HUES48 (cell line): Measurements from ENCODE around the gene PCIF1.
"Not testable (repeated sequence)": the region's sequence is repeated elsewhere in the genome, so short reads cannot be mapped to it uniquely, and the experiment has no call there.

Experiments used
- H3K27ac ChIP-seq: one replicate; pipeline ENCODE4 v1.7.0; 2013; ENCODE audit warnings: low read depth, low read length, inconsistent platforms
- H3K27me3 ChIP-seq: 2 replicates; pipeline ENCODE4 v1.6.1; 2013; ENCODE audit warnings: mild to moderate bottlenecking, low read length; ENCODE audit not compliant: control insufficient read depth, insufficient read depth
- H3K36me3 ChIP-seq: 2 replicates; pipeline ENCODE4 v1.6.1; 2013; ENCODE audit warnings: low read length; ENCODE audit not compliant: control insufficient read depth, insufficient read depth
- H3K4me1 ChIP-seq: 2 replicates; pipeline ENCODE4 v1.6.1; 2013; ENCODE audit warnings: mild to moderate bottlenecking, low read length; ENCODE audit not compliant: control insufficient read depth, insufficient read depth
- H3K4me3 ChIP-seq: 2 replicates; pipeline ENCODE4 v1.5.1; 2013; ENCODE audit warnings: mild to moderate bottlenecking, low read depth, low read length
- H3K9ac ChIP-seq: 2 replicates; pipeline ENCODE4 v1.6.1; 2013; ENCODE audit warnings: mild to moderate bottlenecking, low read depth, low read length, moderate library complexity
- H3K9me3 ChIP-seq: 2 replicates; pipeline ENCODE4 v1.6.1; 2013; ENCODE audit warnings: low read length; ENCODE audit not compliant: control insufficient read depth, insufficient read depth

The PCIF1 gene

GRCh38 chr20:45893831-45894230 is 40.7 kb upstream of the PCIF1 start:
- no peak overlapping the region for H3K9ac ChIP-seq
- H3K4me3 ChIP-seq: no peak overlapping the region
- no peak overlapping the region for H3K27ac ChIP-seq
- no peaks in the 10 kb centered on the region for H3K9me3 ChIP-seq
- 0 out of 2 replicates have a peak, but pooled peaks cover 5% of the 10 kb centered on the region for H3K4me1 ChIP-seq
- peaks cover 63% of the 10 kb centered on the region for H3K36me3 ChIP-seq
- no peaks in the 10 kb centered on the region for H3K27me3 ChIP-seq

- H3K9me3 ChIP-seq: no peaks in the 10 kb centered on the region
- H3K27me3 ChIP-seq: no peaks in the 10 kb centered on the region
- H3K27ac ChIP-seq: no peak overlapping the region
- no peak overlapping the region for H3K9ac ChIP-seq
- H3K4me1 ChIP-seq: 0 out of 2 replicates have a peak, but pooled peaks cover 5% of the 10 kb centered on the region
- H3K4me3 ChIP-seq: no peak overlapping the region
- H3K36me3 ChIP-seq: peaks cover 69% of the 10 kb centered on the region
These were observed 39.7 kb upstream of the PCIF1 start for GRCh38 chr20:45894797-45895196.

- no peak overlapping the region for H3K27ac ChIP-seq
These were observed 37.8 kb upstream of the PCIF1 start for GRCh38 chr20:45896641-45897161.

GRCh38 chr20:45897289-45897688 is 37.2 kb upstream of the PCIF1 start:
- Histone ChIP-seq H3K4me3 (no peak overlapping the region), H3K4me1 (no peaks in the 10 kb centered on the region)

More at GRCh38 chr20:45896641-45897161, 37.8 kb upstream of the PCIF1 start:
- H3K36me3 ChIP-seq: peaks cover 86% of the 10 kb centered on the region
- H3K9me3 ChIP-seq: no peaks in the 10 kb centered on the region
- no peak overlapping the region for H3K4me3 ChIP-seq
- H3K4me1 ChIP-seq: 0 out of 2 replicates have a peak, but pooled peaks cover 5% of the 10 kb centered on the region
- H3K27me3 ChIP-seq: no peaks in the 10 kb centered on the region
- no peak overlapping the region for H3K9ac ChIP-seq

DNA sequence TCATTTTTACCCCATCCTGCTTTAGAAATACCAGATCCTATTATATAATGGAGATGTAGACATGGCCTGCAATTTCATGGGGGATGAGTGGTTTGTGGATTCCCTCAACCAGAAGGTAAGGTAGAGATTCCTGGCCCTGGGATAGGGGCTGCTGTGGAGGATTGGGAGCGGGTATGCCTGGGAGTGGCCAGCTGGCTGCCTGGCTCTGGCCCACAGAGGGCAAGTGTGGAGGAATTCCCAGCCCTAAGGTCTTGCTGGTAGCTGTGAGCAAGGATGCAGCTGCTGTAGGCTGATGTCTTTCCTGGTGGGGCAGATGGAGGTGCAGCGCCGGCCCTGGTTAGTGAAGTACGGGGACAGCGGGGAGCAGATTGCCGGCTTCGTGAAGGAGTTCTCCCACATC is 36.8 kb upstream of the PCIF1 start:
- no peaks in the 10 kb centered on the region for H3K27me3 ChIP-seq
- peaks cover 90% of the 10 kb centered on the region for H3K36me3 ChIP-seq
- no peaks in the 10 kb centered on the region for H3K9me3 ChIP-seq
- H3K27ac ChIP-seq: no peak overlapping the region
- no peak overlapping the region for H3K9ac ChIP-seq
- no peaks in the 10 kb centered on the region for H3K4me1 ChIP-seq
- H3K4me3 ChIP-seq: no peak overlapping the region

More at GRCh38 chr20:45897289-45897688, 37.2 kb upstream of the PCIF1 start:
- peaks cover 90% of the 10 kb centered on the region for H3K36me3 ChIP-seq
- H3K27ac ChIP-seq: no peak overlapping the region
- H3K9ac ChIP-seq: no peak overlapping the region
- H3K9me3 ChIP-seq: no peaks in the 10 kb centered on the region
- no peaks in the 10 kb centered on the region for H3K27me3 ChIP-seq

- no peaks in the 10 kb centered on the region for H3K4me1 ChIP-seq
- no peak overlapping the region for H3K9ac ChIP-seq
- peaks cover 90% of the 10 kb centered on the region for H3K36me3 ChIP-seq
- no peaks in the 10 kb centered on the region for H3K27me3 ChIP-seq
- H3K9me3 ChIP-seq: no peaks in the 10 kb centered on the region
- no peak overlapping the region for H3K4me3 ChIP-seq
- no peak overlapping the region for H3K27ac ChIP-seq
These were observed 36.2 kb upstream of the PCIF1 start for GRCh38 chr20:45898285-45898684.

DNA sequence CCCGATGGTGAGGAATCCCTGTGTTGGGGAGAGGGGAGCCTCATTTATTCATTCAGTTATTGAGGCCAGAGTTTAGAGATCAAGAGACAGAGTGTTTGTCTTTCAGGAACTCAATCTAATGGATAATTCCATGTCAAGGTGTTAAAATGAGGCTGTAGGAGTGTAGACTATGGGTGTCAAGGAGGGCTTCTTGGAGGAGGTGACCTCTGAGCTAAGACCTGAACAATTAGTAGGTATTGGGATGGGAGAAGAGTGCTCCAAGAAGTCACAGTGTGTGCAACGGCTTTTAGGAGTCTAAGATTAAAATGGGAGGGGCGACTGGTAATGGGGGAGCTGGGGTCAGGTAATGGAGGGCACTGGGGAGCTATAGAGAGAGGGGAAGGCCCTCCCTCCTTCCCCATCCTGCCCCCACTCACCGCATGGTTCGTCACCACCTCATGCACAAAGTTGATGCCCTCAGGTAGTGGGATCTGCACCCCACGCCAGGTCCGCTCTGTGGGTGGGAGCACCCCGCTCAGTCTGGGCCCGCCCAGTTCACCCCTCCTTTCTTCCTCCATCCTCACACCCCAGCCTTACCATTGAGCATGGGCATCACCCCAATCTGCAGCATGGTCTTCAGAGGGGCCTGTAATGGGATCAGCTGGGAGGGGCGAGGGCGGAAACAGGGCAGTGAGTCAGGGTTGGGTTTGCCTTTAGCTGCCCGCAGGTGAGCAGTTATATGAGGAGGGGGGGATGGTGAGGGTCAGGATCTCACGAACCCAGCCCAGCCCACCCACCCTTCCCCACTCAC is 35.2 kb upstream of the PCIF1 start:
- H3K36me3 ChIP-seq: peaks cover 92% of the 10 kb centered on the region
- H3K4me3 ChIP-seq: no peak overlapping the region
- H3K27ac ChIP-seq: no peak overlapping the region
- no peaks in the 10 kb centered on the region for H3K9me3 ChIP-seq
- no peaks in the 10 kb centered on the region for H3K4me1 ChIP-seq
- no peak overlapping the region for H3K9ac ChIP-seq
- no peaks in the 10 kb centered on the region for H3K27me3 ChIP-seq

DNA sequence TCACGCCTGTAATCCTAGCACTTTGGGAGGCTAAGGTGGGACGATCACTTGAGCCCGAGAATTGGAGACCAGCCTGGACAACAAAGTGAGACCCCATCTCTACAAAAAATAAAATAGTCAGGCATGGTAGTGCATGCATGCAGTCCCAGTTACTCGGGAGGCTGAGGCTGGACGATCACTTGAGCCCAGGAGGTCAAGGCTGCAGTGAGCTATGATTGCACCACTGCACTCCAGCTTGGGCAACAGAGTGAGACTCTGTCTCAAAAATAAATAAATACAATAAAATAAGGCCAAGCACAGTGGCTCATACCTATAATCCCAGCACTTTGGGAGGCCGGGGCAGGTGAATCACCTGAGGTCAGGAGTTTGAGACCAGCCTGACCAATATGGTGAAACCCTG is 33.2 kb upstream of the PCIF1 start:
- not testable (repeated sequence) for H3K27ac ChIP-seq, H3K9ac ChIP-seq
- H3K36me3 ChIP-seq: peaks cover 95% of the 10 kb centered on the region

GRCh38 chr20:45902199-45902701 is 32.2 kb upstream of the PCIF1 start:
- no peaks in the 10 kb centered on the region; the same call in 1 of the 2 replicates for H3K4me1 ChIP-seq
- no peak overlapping the region for H3K27ac ChIP-seq
- no peak overlapping the region for H3K4me3 ChIP-seq
- no peak overlapping the region for H3K9ac ChIP-seq
- peaks cover 92% of the 10 kb centered on the region for H3K36me3 ChIP-seq
- H3K27me3 ChIP-seq: no peaks in the 10 kb centered on the region
- no peaks in the 10 kb centered on the region for H3K9me3 ChIP-seq

More for the DNA sequence above, 33.2 kb upstream of the PCIF1 start:
- not testable (repeated sequence) for H3K4me1 ChIP-seq, H3K4me3 ChIP-seq, H3K27me3 ChIP-seq, H3K9me3 ChIP-seq

GRCh38 chr20:45904583-45905504 is 29.6 kb upstream of the PCIF1 start:
- Histone ChIP-seq H3K27me3 (no peaks in the 10 kb centered on the region), H3K36me3 (peaks cover 88% of the 10 kb centered on the region), H3K9ac (no peak overlapping the region), H3K4me1 (no peaks in the 10 kb centered on the region; the same call in 1 of the 2 replicates), H3K27ac (no peak overlapping the region), H3K4me3 (no peak overlapping the region), H3K9me3 (no peaks in the 10 kb centered on the region)
